Measurements from ENCODE around the gene ABCA7.

ABCA7 gene

GRCh38 chr19:1103132-1103707, 63.3 kb downstream of the ABCA7 start:
- Histone ChIP-seq H3K9ac (ENCODE audit: low read length) (peak overlapping the region; percentile 87), H3K36me3 (ENCODE audit: control insufficient read depth, insufficient read depth, low read length, severe bottlenecking) (peaks cover 15% of the 10 kb centered on the region), H3K27me3 (replicated peaks; ENCODE audit: control insufficient read depth, insufficient read depth, low read length) (no peaks in the 10 kb centered on the region), H3K4me1 (ENCODE audit: control insufficient read depth, insufficient read depth, low read length) (peaks cover 48% of the 10 kb centered on the region), H3K9me3 (ENCODE audit: control insufficient read depth, low read length) (peaks cover 6% of the 10 kb centered on the region), H3K4me3 (ENCODE audit: low read length) (peak overlapping the region; percentile 66)
- DNase-seq (ENCODE audit: low read depth): peak; percentile 42

DNA sequence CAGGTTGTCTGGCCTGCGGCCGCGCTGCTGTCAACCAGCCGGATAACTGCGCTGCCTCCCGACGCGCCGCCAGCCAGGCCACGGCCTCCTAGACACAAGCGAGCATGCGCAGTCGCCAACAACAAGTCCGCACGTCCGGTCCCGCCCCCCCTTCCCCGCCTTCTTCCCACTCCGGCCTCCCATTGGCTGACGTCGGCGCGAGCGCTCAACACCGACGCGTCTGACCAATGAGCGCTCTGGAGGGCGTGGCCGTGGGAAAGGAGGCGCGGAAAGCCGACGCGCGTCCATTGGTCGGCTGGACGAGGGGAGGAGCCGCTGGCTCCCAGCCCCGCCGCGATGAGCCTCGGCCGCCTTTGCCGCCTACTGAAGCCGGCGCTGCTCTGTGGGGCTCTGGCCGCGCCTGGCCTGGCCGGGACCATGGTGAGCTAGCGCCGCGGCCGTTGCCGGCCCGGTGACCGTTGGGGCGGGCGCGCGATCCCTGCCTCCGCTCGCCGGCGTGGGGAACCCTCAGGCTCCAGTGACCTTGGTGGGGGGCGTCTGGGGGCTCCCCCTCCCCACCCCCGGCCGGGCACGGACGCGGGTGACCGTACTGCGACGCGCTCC, 63.9 kb downstream of the ABCA7 start, which contains the start of gene GPX4:
TSS of gene GPX4 (plus strand) at position 287 of the 603 bp plus-strand sequence. CDS start at position 337, 50 bp downstream.
- Histone ChIP-seq H3K27me3 (replicated peaks; ENCODE audit: control insufficient read depth, insufficient read depth, low read length) (no peaks in the 10 kb centered on the region), H3K36me3 (ENCODE audit: control insufficient read depth, insufficient read depth, low read length, severe bottlenecking) (peaks cover 18% of the 10 kb centered on the region), H3K4me3 (ENCODE audit: low read length) (peak within 1 kb of the TSS; percentile 92), H3K4me1 (ENCODE audit: control insufficient read depth, insufficient read depth, low read length) (peaks cover 42% of the 10 kb centered on the region), H3K9me3 (ENCODE audit: control insufficient read depth, low read length) (peaks cover 6% of the 10 kb centered on the region), H3K9ac (ENCODE audit: low read length) (peak within 1 kb of the TSS; percentile 97)
- peak; percentile 100 for DNase-seq (ENCODE audit: low read depth)

DNA sequence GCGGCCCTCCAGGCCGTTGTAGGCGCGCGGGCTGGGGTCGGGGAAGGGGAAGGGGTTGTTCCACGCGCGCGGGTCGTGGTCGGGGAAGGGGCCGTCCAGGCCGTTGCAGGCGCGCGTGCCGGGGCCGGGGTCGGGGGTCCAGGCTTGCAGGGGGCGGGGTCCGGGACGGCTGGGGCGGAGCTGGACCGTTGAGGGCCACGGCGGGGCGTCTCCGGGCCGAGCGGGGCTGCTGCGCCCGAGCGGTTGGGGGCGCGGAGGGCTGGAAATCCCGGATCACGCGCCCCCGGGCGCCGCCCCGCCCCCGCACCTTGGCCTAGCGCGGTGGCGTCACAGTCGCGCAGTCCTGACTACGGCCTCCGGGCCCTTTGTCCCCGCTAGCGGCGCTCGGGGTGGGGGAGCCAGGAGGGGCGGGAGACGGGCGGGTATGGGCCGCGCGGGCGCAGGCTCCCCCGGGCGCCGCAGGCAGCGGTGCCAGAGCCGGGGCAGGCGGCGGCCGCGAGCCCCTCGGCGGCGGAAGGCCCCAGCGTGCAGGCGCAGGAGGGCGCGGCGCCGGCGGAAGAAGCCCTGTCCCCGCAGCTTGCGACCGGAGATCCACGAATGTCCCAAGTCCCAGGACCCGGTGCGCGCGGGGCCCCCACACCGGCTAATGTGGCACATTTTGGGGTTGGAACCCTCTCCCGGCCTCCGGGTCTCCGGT, 64.6 kb downstream of the ABCA7 start:
- H3K9ac ChIP-seq (ENCODE audit: low read length): peak overlapping the region; percentile 97
- peaks cover 37% of the 10 kb centered on the region for H3K4me1 ChIP-seq (ENCODE audit: control insufficient read depth, insufficient read depth, low read length)
- H3K4me3 ChIP-seq (ENCODE audit: low read length): peak overlapping the region; percentile 92
- H3K27me3 ChIP-seq (replicated peaks; ENCODE audit: control insufficient read depth, insufficient read depth, low read length): no peaks in the 10 kb centered on the region
- H3K9me3 ChIP-seq (ENCODE audit: control insufficient read depth, low read length): peaks cover 6% of the 10 kb centered on the region
- peak; percentile 85 for DNase-seq (ENCODE audit: low read depth)
- H3K36me3 ChIP-seq (ENCODE audit: control insufficient read depth, insufficient read depth, low read length, severe bottlenecking): peaks cover 23% of the 10 kb centered on the region

GRCh38 chr19:1105008-1105872, 65.3 kb downstream of the ABCA7 start:
- peak overlapping the region; percentile 97 for H3K9ac ChIP-seq (ENCODE audit: low read length)
- peak overlapping the region; percentile 92 for H3K4me3 ChIP-seq (ENCODE audit: low read length)
- H3K9me3 ChIP-seq (ENCODE audit: control insufficient read depth, low read length): no peaks in the 10 kb centered on the region
- no peaks in the 10 kb centered on the region for H3K27me3 ChIP-seq (replicated peaks; ENCODE audit: control insufficient read depth, insufficient read depth, low read length)
- H3K4me1 ChIP-seq (ENCODE audit: control insufficient read depth, insufficient read depth, low read length): peaks cover 33% of the 10 kb centered on the region
- peaks cover 27% of the 10 kb centered on the region for H3K36me3 ChIP-seq (ENCODE audit: control insufficient read depth, insufficient read depth, low read length, severe bottlenecking)
- DNase-seq (ENCODE audit: low read depth): peak; percentile 59

DNA sequence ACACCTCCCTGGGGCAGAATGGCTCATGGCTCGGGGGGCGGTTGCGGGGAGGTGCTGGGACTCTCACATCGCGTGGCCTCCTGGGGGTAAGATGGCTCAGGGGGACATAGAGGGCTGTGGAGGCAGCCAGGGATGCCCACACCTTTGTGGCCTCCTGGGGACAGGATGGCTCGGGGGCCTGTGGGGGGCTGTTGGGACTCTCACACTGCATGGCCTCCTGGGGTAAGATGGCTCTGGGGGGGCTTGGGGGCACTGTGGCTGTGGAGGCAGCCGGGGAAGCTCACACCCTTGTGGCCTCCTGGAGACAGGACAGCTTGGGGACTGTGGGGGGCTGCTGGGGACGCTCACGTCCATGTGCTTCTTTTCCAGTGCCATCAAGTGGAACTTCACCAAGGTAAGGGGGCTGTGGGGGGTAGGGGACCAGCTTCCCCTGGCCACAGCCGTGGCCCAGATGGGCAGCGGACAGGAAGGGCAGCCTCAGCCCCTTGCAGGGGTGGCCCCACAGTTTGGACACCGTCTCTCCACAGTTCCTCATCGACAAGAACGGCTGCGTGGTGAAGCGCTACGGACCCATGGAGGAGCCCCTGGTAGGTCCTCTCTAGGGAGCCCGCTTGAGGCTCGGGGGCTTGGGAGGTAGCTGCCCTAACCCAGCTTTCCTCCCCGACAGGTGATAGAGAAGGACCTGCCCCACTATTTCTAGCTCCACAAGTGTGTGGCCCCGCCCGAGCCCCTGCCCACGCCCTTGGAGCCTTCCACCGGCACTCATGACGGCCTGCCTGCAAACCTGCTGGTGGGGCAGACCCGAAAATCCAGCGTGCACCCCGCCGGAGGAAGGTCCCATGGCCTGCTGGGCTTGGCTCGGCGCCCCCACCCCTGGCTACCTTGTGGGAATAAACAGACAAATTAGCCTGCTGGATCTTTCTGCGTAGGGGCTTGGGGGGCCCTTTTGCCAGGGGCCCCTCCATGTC, 66.2 kb downstream of the ABCA7 start:
- H3K27me3 ChIP-seq (replicated peaks; ENCODE audit: control insufficient read depth, insufficient read depth, low read length): no peaks in the 10 kb centered on the region
- DNase-seq (ENCODE audit: low read depth): peak; percentile 12
- H3K9me3 ChIP-seq (ENCODE audit: control insufficient read depth, low read length): no peaks in the 10 kb centered on the region
- peaks cover 30% of the 10 kb centered on the region for H3K4me1 ChIP-seq (ENCODE audit: control insufficient read depth, insufficient read depth, low read length)
- peaks cover 33% of the 10 kb centered on the region for H3K36me3 ChIP-seq (ENCODE audit: control insufficient read depth, insufficient read depth, low read length, severe bottlenecking)
- H3K4me3 ChIP-seq (ENCODE audit: low read length): peak overlapping the region; percentile 92
- peak overlapping the region; percentile 97 for H3K9ac ChIP-seq (ENCODE audit: low read length)

GRCh38 chr19:1106841-1107660, 67.1 kb downstream of the ABCA7 start:
- Histone ChIP-seq H3K9me3 (ENCODE audit: control insufficient read depth, low read length) (no peaks in the 10 kb centered on the region), H3K4me1 (ENCODE audit: control insufficient read depth, insufficient read depth, low read length) (peaks cover 21% of the 10 kb centered on the region), H3K36me3 (ENCODE audit: control insufficient read depth, insufficient read depth, low read length, severe bottlenecking) (peaks cover 35% of the 10 kb centered on the region), H3K4me3 (ENCODE audit: low read length) (peak overlapping the region; percentile 92), H3K9ac (ENCODE audit: low read length) (peak overlapping the region; percentile 97), H3K27me3 (replicated peaks; ENCODE audit: control insufficient read depth, insufficient read depth, low read length) (no peaks in the 10 kb centered on the region)
- DNase-seq (ENCODE audit: low read depth): peak; percentile 35

DNA sequence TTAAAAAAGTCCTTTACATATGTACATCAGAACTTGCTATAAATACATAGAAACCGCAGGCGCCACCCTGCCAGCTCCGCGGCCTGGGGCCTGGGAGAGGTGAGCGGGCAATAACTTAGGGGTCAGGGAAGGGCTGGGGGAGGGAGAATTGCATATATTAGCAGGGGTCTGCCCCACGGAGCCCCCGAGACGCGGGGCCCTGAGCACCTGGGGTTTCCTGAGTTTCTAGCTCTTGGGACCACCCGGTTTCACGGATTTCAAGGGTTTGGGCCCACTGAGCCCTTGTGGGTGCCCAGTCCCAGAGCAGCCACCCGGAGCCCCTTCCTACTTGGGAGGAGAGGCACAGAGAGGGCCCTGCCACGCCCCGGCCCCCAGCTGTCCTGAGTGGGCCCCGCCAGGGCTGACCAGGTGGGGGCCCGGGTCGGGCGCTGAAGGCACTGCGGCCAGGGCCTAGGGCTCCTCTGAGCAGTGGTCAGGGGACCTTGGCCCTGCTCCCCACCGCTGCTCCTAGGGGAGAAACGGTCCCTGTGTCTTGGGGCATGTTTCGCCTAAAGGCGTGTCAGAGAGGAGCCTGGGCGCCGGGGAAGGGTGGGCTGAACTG, 67.9 kb downstream of the ABCA7 start:
- Histone ChIP-seq H3K9ac (ENCODE audit: low read length) (no peak overlapping the region), H3K9me3 (ENCODE audit: control insufficient read depth, low read length) (no peaks in the 10 kb centered on the region), H3K4me1 (ENCODE audit: control insufficient read depth, insufficient read depth, low read length) (peaks cover 15% of the 10 kb centered on the region), H3K27me3 (replicated peaks; ENCODE audit: control insufficient read depth, insufficient read depth, low read length) (no peaks in the 10 kb centered on the region), H3K4me3 (ENCODE audit: low read length) (no peak overlapping the region), H3K36me3 (ENCODE audit: control insufficient read depth, insufficient read depth, low read length, severe bottlenecking) (peaks cover 40% of the 10 kb centered on the region)
- DNase-seq (ENCODE audit: low read depth): peak; percentile 18

DNA sequence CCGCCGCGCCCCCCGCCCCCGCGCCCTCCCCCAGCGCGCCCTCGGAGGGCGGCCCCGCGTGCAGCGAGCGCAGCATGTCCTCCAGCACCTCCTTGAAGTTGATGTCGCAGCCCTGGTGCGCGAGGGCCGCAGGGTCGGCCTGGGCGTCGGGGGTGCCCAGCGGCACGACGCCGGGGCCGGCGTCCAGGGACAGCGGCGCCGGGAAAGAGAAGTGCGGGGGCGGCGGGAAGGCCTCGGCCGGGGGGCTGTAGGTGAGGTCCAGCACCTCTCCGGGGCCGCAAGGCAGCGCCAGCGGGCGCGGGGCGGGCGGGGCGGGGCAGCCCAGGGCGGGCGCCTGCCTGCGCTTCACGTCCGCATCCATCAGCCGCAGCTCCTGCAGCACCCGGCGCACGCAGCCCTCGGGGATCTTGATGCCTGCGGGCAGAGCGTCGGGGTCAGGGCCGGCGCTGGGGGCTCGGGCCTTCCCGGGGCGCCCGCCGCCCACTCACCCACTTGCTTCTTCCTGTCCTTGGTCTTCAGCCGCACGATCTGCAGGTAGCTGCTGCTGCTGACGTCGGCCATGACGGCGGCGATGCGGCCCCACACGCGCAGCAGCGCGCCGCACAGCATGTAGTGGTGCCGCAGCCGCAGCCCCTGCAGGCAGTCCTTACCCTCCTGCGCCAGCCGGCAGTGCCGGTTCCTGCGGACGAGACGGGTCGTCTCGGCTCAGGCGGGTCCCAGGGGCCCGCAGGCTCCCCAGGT, 68.6 kb downstream of the ABCA7 start:
- H3K27me3 ChIP-seq (replicated peaks; ENCODE audit: control insufficient read depth, insufficient read depth, low read length): no peaks in the 10 kb centered on the region
- H3K9me3 ChIP-seq (ENCODE audit: control insufficient read depth, low read length): no peaks in the 10 kb centered on the region
- DNase-seq (ENCODE audit: low read depth): no peak
- no peak overlapping the region for H3K9ac ChIP-seq (ENCODE audit: low read length)
- no peak overlapping the region for H3K4me3 ChIP-seq (ENCODE audit: low read length)
- peaks cover 10% of the 10 kb centered on the region for H3K4me1 ChIP-seq (ENCODE audit: control insufficient read depth, insufficient read depth, low read length)
- H3K36me3 ChIP-seq (ENCODE audit: control insufficient read depth, insufficient read depth, low read length, severe bottlenecking): peaks cover 44% of the 10 kb centered on the region

DNA sequence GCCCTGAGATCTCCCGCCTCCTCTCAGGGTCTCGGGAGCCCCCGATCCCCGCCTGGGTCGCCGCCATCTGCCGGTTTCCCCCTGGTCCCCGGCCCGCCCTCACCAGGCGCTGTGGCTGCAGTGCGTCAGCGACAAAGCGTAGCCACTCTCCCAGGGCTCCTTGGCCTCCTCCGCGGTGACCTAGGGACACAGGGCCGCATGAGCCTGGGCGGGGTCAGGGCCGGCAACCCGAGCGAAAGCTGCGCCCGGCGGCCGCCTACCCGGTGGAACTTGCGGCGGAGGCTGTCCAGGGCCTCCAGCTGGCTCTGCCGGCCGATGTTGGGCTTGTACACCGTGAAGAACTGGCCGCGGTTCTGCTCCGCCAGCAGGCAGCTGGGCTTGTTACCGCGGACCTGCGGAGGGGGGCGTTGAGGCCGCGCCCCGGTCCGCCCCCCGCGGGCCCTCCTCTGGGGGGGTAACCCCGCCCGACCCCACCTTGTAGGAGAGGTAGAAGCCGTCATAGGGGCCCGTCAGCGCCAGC, 69.2 kb downstream of the ABCA7 start:
- Histone ChIP-seq H3K4me1 (ENCODE audit: control insufficient read depth, insufficient read depth, low read length) (peaks cover 15% of the 10 kb centered on the region), H3K36me3 (ENCODE audit: control insufficient read depth, insufficient read depth, low read length, severe bottlenecking) (peaks cover 50% of the 10 kb centered on the region), H3K27me3 (replicated peaks; ENCODE audit: control insufficient read depth, insufficient read depth, low read length) (no peaks in the 10 kb centered on the region), H3K9me3 (ENCODE audit: control insufficient read depth, low read length) (no peaks in the 10 kb centered on the region), H3K9ac (ENCODE audit: low read length) (no peak overlapping the region), H3K4me3 (ENCODE audit: low read length) (no peak overlapping the region)
- DNase-seq (ENCODE audit: low read depth): no peak

Data from adipocyte (in vitro differentiated cells).